Caco-2 (cell line): ENCODE data around the gene ZBTB1. TPM values are rescaled to one million over a fixed set of nuclear protein-coding genes. Genes with fewer than 3 reads are reported as not detected.

Source experiments
- Bru-seq: library from RNA; stranded (reverse); fragments of 400-500 nt; gene quantifications from one replicate; lab custom pipeline; 2021; lab: Mats Ljungman, UMichigan
- BruChase-seq, 2 experiments: library from RNA; stranded (reverse); fragments of 400-500 nt; gene quantifications; one replicate each; lab custom pipeline; 2021; lab: Mats Ljungman, UMichigan
- BruUV-seq: library from RNA; stranded (reverse); fragments of 400-500 nt; replicated peaks from 2 replicates; lab custom pipeline; 2021; lab: Mats Ljungman, UMichigan
- CTCF ChIA-PET: fragments of 300-600 bp; sonication (Branson Sonifier 250); formaldehyde crosslinking; loops from one replicate; lab custom pipeline; 2022; ENCODE audit warnings: antibody characterized with exemption; lab: Charles Lee
- POLR2A ChIA-PET: fragments of 300-600 bp; sonication (Branson Sonifier 250); formaldehyde crosslinking; loops from one replicate; lab custom pipeline; 2022; ENCODE audit warnings: antibody characterized with exemption; lab: Charles Lee
- DNase-seq, 2 experiments: peaks; one replicate each; pipeline versions ENCODE4 v3.0.0 to v3.0.0-alpha.2; 2020 to 2022
- H3K27me3 ChIP-seq: replicated peaks from 2 replicates; pipeline ENCODE4 v1.6.0; 2011; ENCODE audit warnings: low read length; ENCODE audit not compliant: control insufficient read depth, insufficient read depth
- H3K36me3 ChIP-seq: 2 replicates; pipeline ENCODE4 v1.5.1; 2011; ENCODE audit warnings: low read length; ENCODE audit not compliant: control insufficient read depth, insufficient read depth
- H3K4me1 ChIP-seq: fragments of 250-450 bp; sonication (Bioruptor Pico); 2 replicates; pipeline ENCODE4 v1.5.1; 2020; ENCODE audit warnings: mild to moderate bottlenecking
- H3K4me3 ChIP-seq: 2 replicates; pipeline ENCODE4 v1.5.1; 2011; ENCODE audit warnings: low read depth, mild to moderate bottlenecking, control low read depth, low read length
- H3K9me3 ChIP-seq: fragments of 250-450 bp; sonication (Bioruptor Pico); 2 replicates; pipeline ENCODE4 v1.5.1; 2020; ENCODE audit warnings: mild to moderate bottlenecking, moderate library complexity
- H3K27ac Mint-ChIP-seq: one replicate; pipeline ENCODE4 v1.8.0; 2022; ENCODE audit warnings: mixed read lengths; ENCODE audit not compliant: unreplicated experiment
- H3K27me3 Mint-ChIP-seq: one replicate; pipeline ENCODE4 v1.8.0; 2022; ENCODE audit warnings: mixed read lengths; ENCODE audit not compliant: insufficient read depth, unreplicated experiment
- H3K36me3 Mint-ChIP-seq: one replicate; pipeline ENCODE4 v1.8.0; 2022; ENCODE audit warnings: mild to moderate bottlenecking, mixed read lengths; ENCODE audit not compliant: insufficient read depth, unreplicated experiment
- H3K4me1 Mint-ChIP-seq: one replicate; pipeline ENCODE4 v1.8.0; 2022; ENCODE audit warnings: low read depth, mixed read lengths; ENCODE audit not compliant: unreplicated experiment
- H3K4me3 Mint-ChIP-seq: one replicate; pipeline ENCODE4 v1.8.0; 2022; ENCODE audit warnings: mild to moderate bottlenecking, moderate library complexity, mixed read lengths; ENCODE audit not compliant: unreplicated experiment
- H3K9me3 Mint-ChIP-seq: one replicate; pipeline ENCODE4 v1.8.0; 2022; ENCODE audit warnings: mixed read lengths; ENCODE audit not compliant: unreplicated experiment
- CTCF ChIP-seq, 2 experiments: fragments of 200-600 bp in 1 of 2; IDR thresholded peaks; 1 replicate in 1 of 2; 2 replicates in 1 of 2; pipeline versions ENCODE4 v1.5.1 to v1.8.0; 2011 to 2022; ENCODE audit warnings: antibody characterized with exemption in 1 of 2, control low read depth in 1 of 2, inconsistent platforms in 1 of 2, low read depth in 1 of 2, low read length in 1 of 2, mild to moderate bottlenecking in 1 of 2, moderate library complexity in 1 of 2; ENCODE audit not compliant: insufficient read depth in 1 of 2, severe bottlenecking in 1 of 2, unreplicated experiment in 1 of 2
- intact Hi-C: fragments of 100-400 bp; cut with micrococcal nuclease; formaldehyde crosslinking; loops from one replicate; pipeline ENCODE4 v1.10.0; 2022; ENCODE audit not compliant: unreplicated experiment
- long read RNA-seq: library from polyadenylated mRNA; stranded (forward); transcript quantifications from one replicate; pipeline ENCODE4 v2.0.0, GENCODE V29; 2022
- total RNA-seq: library from RNA; stranded (reverse); gene quantifications from 2 replicates; pipeline ENCODE4 v1.2.3, GENCODE V29; 2022

Gene ZBTB1
- total RNA-seq (34.3 TPM in 2 replicates), Bru-seq, nascent RNA (percentile 91 among the genes with signal in this experiment), BruChase-seq, experiment 1, labeled RNA remaining after a 2-hour chase (percentile 94 among the genes with signal in this experiment), BruChase-seq, experiment 2, labeled RNA remaining after a 6-hour chase (percentile 87 among the genes with signal in this experiment)
- long read RNA-seq, partial matches to known transcripts: 30 of 35 reads
- long read RNA-seq, other reads (novel, unspliced or antisense): 4 of 35 reads

GRCh38 chr14:64504310-64504896, at the start of gene ZBTB1:
Gene ZBTB1 (plus strand): TSS chr14:64504770. CDS start chr14:64521505, 16,735 bp downstream.
- TF ChIP-seq CTCF (IDR thresholded peaks at IDR 0.05; ENCODE audit: insufficient read depth in 1 of 2, low read depth in 1 of 2, low read length in 1 of 2, severe bottlenecking in 1 of 2, unreplicated experiment in 1 of 2): no peak
- ChIA-PET CTCF (interaction anchor here (0.6 to 0.7 kb wide), 4 partner anchors 36 to 929 kb away, joined by 4 to 5 read pairs (median 4); partner anchors contain the start of gene HSPA2), POLR2A (interaction anchor here (0.7 to 1.7 kb wide), 10 partner anchors 17 to 863 kb away, joined by 3 to 14 read pairs (median 6); partner anchors contain the start of genes MTHFD1, PLEKHG3 and WDR89)
- BruUV-seq: no TSS peak
- Mint-ChIP-seq H3K9me3 (no peaks in the 10 kb centered on the region), H3K4me1 (peaks cover 21% of the 10 kb centered on the region), H3K27me3 (no peaks in the 10 kb centered on the region), H3K4me3 (peak within 1 kb of the TSS; percentile 78), H3K36me3 (peaks cover 44% of the 10 kb centered on the region), H3K27ac (peak within 1 kb of the TSS; percentile 81)
- Histone ChIP-seq H3K27me3 (no peaks in the 10 kb centered on the region), H3K36me3 (no peaks in the 10 kb centered on the region), H3K4me3 (peak within 1 kb of the TSS; percentile 97), H3K4me1 (peaks cover 33% of the 10 kb centered on the region), H3K9me3 (no peaks in the 10 kb centered on the region)
- DNase-seq: peak; percentile 84 to 89
- intact Hi-C loops: loop anchor here (1.0 to 10.0 kb wide), 4 partner anchors 117 to 390 kb away; partner anchors contain the start of genes MTHFD1 and PLEKHG3

- Mint-ChIP-seq H3K27me3 (no peaks in the 10 kb centered on the region), H3K4me1 (no peaks in the 10 kb centered on the region), H3K36me3 (peaks cover 67% of the 10 kb centered on the region), H3K4me3 (no peak overlapping the region), H3K9me3 (no peaks in the 10 kb centered on the region), H3K27ac (no peak overlapping the region)
- intact Hi-C loops: no loop called here
- Histone ChIP-seq H3K36me3 (no peaks in the 10 kb centered on the region), H3K4me1 (0 out of 2 replicates have a peak, but pooled peaks cover 4% of the 10 kb centered on the region), H3K27me3 (no peaks in the 10 kb centered on the region), H3K4me3 (no peak overlapping the region), H3K9me3 (no peaks in the 10 kb centered on the region)
- no peak for DNase-seq
- ChIA-PET CTCF (no interaction called here), POLR2A (no interaction called here)
- BruUV-seq: no TSS peak
- no peak for TF ChIP-seq CTCF (IDR thresholded peaks at IDR 0.05; ENCODE audit: insufficient read depth in 1 of 2, low read depth in 1 of 2, low read length in 1 of 2, severe bottlenecking in 1 of 2, unreplicated experiment in 1 of 2)
These were observed 45.0 kb upstream of the ZBTB1 start for GRCh38 chr14:64459405-64460136.

- Mint-ChIP-seq H3K27ac (no peak overlapping the region), H3K27me3 (no peaks in the 10 kb centered on the region), H3K4me3 (no peak overlapping the region), H3K36me3 (peaks cover 66% of the 10 kb centered on the region), H3K4me1 (no peaks in the 10 kb centered on the region), H3K9me3 (no peaks in the 10 kb centered on the region)
- no TSS peak for BruUV-seq
- no peaks in the 10 kb centered on the region for H3K9me3 ChIP-seq
- ChIA-PET CTCF (no interaction called here), POLR2A (no interaction called here)
- no peaks in the 10 kb centered on the region for H3K27me3 ChIP-seq
- no peak for TF ChIP-seq CTCF (IDR thresholded peaks at IDR 0.05; ENCODE audit: insufficient read depth in 1 of 2, low read depth in 1 of 2, low read length in 1 of 2, severe bottlenecking in 1 of 2, unreplicated experiment in 1 of 2)
- H3K4me1 ChIP-seq: peaks cover 4% of the 10 kb centered on the region; the same call in 1 of the 2 replicates
- DNase-seq: no peak
- intact Hi-C loops: no loop called here
- H3K4me3 ChIP-seq: no peak overlapping the region
- H3K36me3 ChIP-seq: no peaks in the 10 kb centered on the region
These were observed 43.3 kb upstream of the ZBTB1 start for GRCh38 chr14:64461221-64461620.
